ENCODE data around the gene LDB2.

LDB2 gene

GRCh38 chr4:16598597-16599206 lies 299.7 kb downstream of the LDB2 start:
- TF ChIP-seq GATA1 (IDR thresholded peaks at IDR 0.05; ENCODE audit: low read depth, low read length) (no peak), POLR2A (IDR thresholded peaks at IDR 0.05; ENCODE audit: low read length) (no peak)
- no peak for DNase-seq

- no peak for TF ChIP-seq POLR2A (IDR thresholded peaks at IDR 0.05; ENCODE audit: low read length)
- TF ChIP-seq GATA1 (IDR thresholded peaks at IDR 0.05; ENCODE audit: low read depth, low read length) = no peak
- DNase-seq = no peak
These were observed 300.4 kb downstream of the LDB2 start for GRCh38 chr4:16597845-16598596.

GRCh38 chr4:16597443-16597842 lies 301.0 kb downstream of the LDB2 start:
- TF ChIP-seq POLR2A (IDR thresholded peaks at IDR 0.05; ENCODE audit: low read length) (no peak), GATA1 (IDR thresholded peaks at IDR 0.05; ENCODE audit: low read depth, low read length) (no peak)
- DNase-seq = no peak

- no peak for DNase-seq
- TF ChIP-seq GATA1 (IDR thresholded peaks at IDR 0.05; ENCODE audit: low read depth, low read length) (no peak), POLR2A (IDR thresholded peaks at IDR 0.05; ENCODE audit: low read length) (no peak)
These were observed 302.2 kb downstream of the LDB2 start for GRCh38 chr4:16596267-16596666.

GRCh38 chr4:16594128-16594527 lies 304.3 kb downstream of the LDB2 start:
- DNase-seq = no peak
- TF ChIP-seq POLR2A (IDR thresholded peaks at IDR 0.05; ENCODE audit: low read length) = no peak
- no peak for TF ChIP-seq GATA1 (IDR thresholded peaks at IDR 0.05; ENCODE audit: low read depth, low read length)

GRCh38 chr4:16593386-16593785 lies 305.1 kb downstream of the LDB2 start:
- no peak for DNase-seq
- TF ChIP-seq GATA1 (IDR thresholded peaks at IDR 0.05; ENCODE audit: low read depth, low read length) = no peak
- no peak for TF ChIP-seq POLR2A (IDR thresholded peaks at IDR 0.05; ENCODE audit: low read length)

GRCh38 chr4:16591272-16591826 lies 307.1 kb downstream of the LDB2 start:
- DNase-seq = no peak
- TF ChIP-seq POLR2A (IDR thresholded peaks at IDR 0.05; ENCODE audit: low read length) (no peak), GATA1 (IDR thresholded peaks at IDR 0.05; ENCODE audit: low read depth, low read length) (no peak)

GRCh38 chr4:16590797-16591196 lies 307.6 kb downstream of the LDB2 start:
- TF ChIP-seq POLR2A (IDR thresholded peaks at IDR 0.05; ENCODE audit: low read length) (no peak), GATA1 (IDR thresholded peaks at IDR 0.05; ENCODE audit: low read depth, low read length) (no peak)
- DNase-seq = no peak

- no peak for TF ChIP-seq POLR2A (IDR thresholded peaks at IDR 0.05; ENCODE audit: low read length)
- TF ChIP-seq GATA1 (IDR thresholded peaks at IDR 0.05; ENCODE audit: low read depth, low read length) = no peak
- no peak for DNase-seq
These were observed 309.8 kb downstream of the LDB2 start for GRCh38 chr4:16588651-16589050.

GRCh38 chr4:16588149-16588548 lies 310.3 kb downstream of the LDB2 start:
- TF ChIP-seq POLR2A (IDR thresholded peaks at IDR 0.05; ENCODE audit: low read length) (no peak), GATA1 (IDR thresholded peaks at IDR 0.05; ENCODE audit: low read depth, low read length) (no peak)
- DNase-seq = no peak

- TF ChIP-seq GATA1 (IDR thresholded peaks at IDR 0.05; ENCODE audit: low read depth, low read length) = no peak
- no peak for TF ChIP-seq POLR2A (IDR thresholded peaks at IDR 0.05; ENCODE audit: low read length)
- DNase-seq = no peak
These were observed 313.4 kb downstream of the LDB2 start for GRCh38 chr4:16585053-16585452.

GRCh38 chr4:16583764-16584163 lies 314.7 kb downstream of the LDB2 start:
- DNase-seq = no peak
- TF ChIP-seq POLR2A (IDR thresholded peaks at IDR 0.05; ENCODE audit: low read length) (no peak), GATA1 (IDR thresholded peaks at IDR 0.05; ENCODE audit: low read depth, low read length) (no peak)

- TF ChIP-seq GATA1 (IDR thresholded peaks at IDR 0.05; ENCODE audit: low read depth, low read length) = no peak
- TF ChIP-seq POLR2A (IDR thresholded peaks at IDR 0.05; ENCODE audit: low read length) = no peak
- DNase-seq = peak; percentile 1 to 12
These were observed 315.9 kb downstream of the LDB2 start for GRCh38 chr4:16582526-16582925.

GRCh38 chr4:16582036-16582435 lies 316.4 kb downstream of the LDB2 start:
- no peak for DNase-seq
- TF ChIP-seq POLR2A (IDR thresholded peaks at IDR 0.05; ENCODE audit: low read length) = no peak
- TF ChIP-seq GATA1 (IDR thresholded peaks at IDR 0.05; ENCODE audit: low read depth, low read length) = no peak

- no peak for DNase-seq
These were observed 317.3 kb downstream of the LDB2 start for GRCh38 chr4:16581117-16581516.

More at GRCh38 chr4:16581117-16581516, 317.3 kb downstream of the LDB2 start:
- TF ChIP-seq POLR2A (IDR thresholded peaks at IDR 0.05; ENCODE audit: low read length) (no peak), GATA1 (IDR thresholded peaks at IDR 0.05; ENCODE audit: low read depth, low read length) (no peak)

All from erythroblast (primary cell).